GM12874 (cell line): ENCODE results near the gene U2AF1L4.

Experiments used
- CTCF ChIP-seq: IDR thresholded peaks from 2 replicates; pipeline ENCODE4 v1.5.1; 2011; ENCODE audit warnings: low read depth, mild to moderate bottlenecking, control low read depth, low read length, moderate library complexity; ENCODE audit not compliant: insufficient read depth

The U2AF1L4 gene

GRCh38 chr19:35729763-35730162 is 15.5 kb downstream of the U2AF1L4 start:
- no peak for TF ChIP-seq CTCF

GRCh38 chr19:35729021-35729420 is 16.2 kb downstream of the U2AF1L4 start:
- no peak for TF ChIP-seq CTCF

- no peak for TF ChIP-seq CTCF
These were observed 17.1 kb downstream of the U2AF1L4 start for GRCh38 chr19:35727956-35728706.

- TF ChIP-seq CTCF = no peak
These were observed 17.9 kb downstream of the U2AF1L4 start for GRCh38 chr19:35727053-35727955.

GRCh38 chr19:35725216-35725861 is 19.9 kb downstream of the U2AF1L4 start:
- no peak for TF ChIP-seq CTCF

GRCh38 chr19:35724560-35724959 is 20.7 kb downstream of the U2AF1L4 start:
- no peak for TF ChIP-seq CTCF

GRCh38 chr19:35723671-35724070 is 21.5 kb downstream of the U2AF1L4 start:
- no peak for TF ChIP-seq CTCF
